Keratinocyte (primary cell): ENCODE data around the gene MRPL44. TPM values are rescaled to one million over a fixed set of nuclear protein-coding genes. Genes with fewer than 3 reads are reported as not detected.
A peak's percentile ranks its signal among the peaks of the same experiment; 100 is the strongest.

Source experiments
- DNase-seq: peaks from one replicate; pipeline ENCODE4 v3.0.0-alpha.2; 2011; ENCODE audit warnings: low read depth, missing footprints, low spot score
- FAIRE-seq: peaks from 2 replicates; lab custom pipeline; 2011; peaks lifted over from hg19 to GRCh38; lab: Jason Lieb, UNC
- H2AFZ ChIP-seq: 2 replicates; pipeline ENCODE4 v1.6.0; 2012; ENCODE audit warnings: low read length, control low read depth, inconsistent platforms; ENCODE audit not compliant: control insufficient read depth
- H3K27ac ChIP-seq: 2 replicates; pipeline ENCODE4 v1.5.1; 2011; ENCODE audit warnings: low read length; ENCODE audit not compliant: control insufficient read depth, insufficient read depth
- H3K27me3 ChIP-seq: 3 replicates; pipeline ENCODE4 v1.6.0; 2011; ENCODE audit warnings: low read length; ENCODE audit not compliant: control insufficient read depth, insufficient read depth; ENCODE audit errors: extremely low read depth
- H3K36me3 ChIP-seq, 2 experiments: 2 replicates in 1 of 2; 3 replicates in 1 of 2; pipeline ENCODE4 v1.5.1; 2011; ENCODE audit warnings: low read length in 2 of 2, mild to moderate bottlenecking in 1 of 2; ENCODE audit not compliant: control insufficient read depth in 2 of 2, insufficient read depth in 2 of 2; ENCODE audit errors: extremely low read depth in 1 of 2
- H3K4me1 ChIP-seq: 3 replicates; pipeline ENCODE4 v1.5.1; 2011; ENCODE audit warnings: low read length; ENCODE audit not compliant: control insufficient read depth, insufficient read depth; ENCODE audit errors: extremely low read depth
- H3K4me2 ChIP-seq: 3 replicates; pipeline ENCODE4 v1.6.0; 2011; ENCODE audit warnings: low read depth, low read length; ENCODE audit not compliant: control insufficient read depth, insufficient read depth; ENCODE audit errors: extremely low read depth
- H3K4me3 ChIP-seq, 3 experiments: fragments of 200-600 bp in 1 of 3; sonication (generic) in 1 of 3; 2 replicates in 2 of 3; 3 replicates in 1 of 3; pipeline ENCODE4 v1.5.1; 2011 to 2016; ENCODE audit warnings: low read length in 3 of 3, mild to moderate bottlenecking in 3 of 3, control low read depth in 2 of 3, inconsistent platforms in 1 of 3, low read depth in 1 of 3, mixed read lengths in 1 of 3, mixed run types in 1 of 3, moderate library complexity in 1 of 3; ENCODE audit not compliant: control insufficient read depth in 2 of 3, insufficient read depth in 2 of 3; ENCODE audit errors: extremely low read depth in 1 of 3
- H3K79me2 ChIP-seq: 2 replicates; pipeline ENCODE4 v1.6.0; 2012; ENCODE audit warnings: low read length; ENCODE audit not compliant: control insufficient read depth, insufficient read depth
- H3K9ac ChIP-seq: 3 replicates; pipeline ENCODE4 v1.6.0; 2011; ENCODE audit warnings: low read length; ENCODE audit not compliant: control insufficient read depth, insufficient read depth; ENCODE audit errors: extremely low read depth
- H3K9me1 ChIP-seq: 3 replicates; pipeline ENCODE4 v1.6.0; 2011; ENCODE audit warnings: low read length; ENCODE audit not compliant: control insufficient read depth, insufficient read depth; ENCODE audit errors: extremely low read depth
- H3K9me3 ChIP-seq: 2 replicates; pipeline ENCODE4 v1.5.1; 2012; ENCODE audit warnings: low read depth, low read length; ENCODE audit not compliant: control insufficient read depth
- H4K20me1 ChIP-seq: 3 replicates; pipeline ENCODE4 v1.6.0; 2011; ENCODE audit warnings: low read length; ENCODE audit not compliant: control insufficient read depth, insufficient read depth; ENCODE audit errors: extremely low read depth
- EZH2 ChIP-seq: IDR thresholded peaks from one replicate; pipeline ENCODE4 v1.6.1; 2012; ENCODE audit warnings: inconsistent platforms, mild to moderate bottlenecking, low read length, moderate library complexity
- dilution Hi-C: fragments of 300-500 bp; cut with MboI; formaldehyde crosslinking; loops from one replicate; pipeline ENCODE4 v1.7.0; 2020; ENCODE audit warnings: low sequenced_read_pairs; ENCODE audit not compliant: extremely low pct_ligation_motif_present
- polyA plus RNA-seq, 5 experiments: library from polyadenylated mRNA; depleted of rRNA in 3 of 5; stranded (reverse) in 3 of 5; stranded (forward) in 1 of 5; unstranded in 1 of 5; fragments of >200 nt; gene quantifications; 1 replicate in 1 of 5; 2 replicates in 3 of 5; 3 replicates in 1 of 5; pipeline versions ENCODE4 v1.2.1 to v1.2.3, GENCODE V29; 2011 to 2012; ENCODE audit warnings: missing spikeins in 2 of 5, low read depth in 1 of 5, low replicate concordance in 1 of 5
- TF ChIP-seq, protein P1 (sequence below), 3 experiments: IDR thresholded peaks in 1 of 3; conservative IDR thresholded peaks in 1 of 3; optimal IDR thresholded peaks in 1 of 3; 2 replicates in 2 of 3; 3 replicates in 1 of 3; pipeline versions ENCODE3 to v1.5.1; 2011; ENCODE audit warnings: low read length in 3 of 3, mild to moderate bottlenecking in 3 of 3, moderate library complexity in 2 of 3, control low read depth in 1 of 3, inconsistent platforms in 1 of 3; ENCODE audit not compliant: insufficient read depth in 2 of 3; ENCODE audit errors: extremely low read depth in 1 of 3

MRPL44 gene
- polyA plus RNA-seq, 1 donor (not counting 4 experiments of a cell fraction or from before 2014, with no cell fraction given) = 27.1 TPM

DNA sequence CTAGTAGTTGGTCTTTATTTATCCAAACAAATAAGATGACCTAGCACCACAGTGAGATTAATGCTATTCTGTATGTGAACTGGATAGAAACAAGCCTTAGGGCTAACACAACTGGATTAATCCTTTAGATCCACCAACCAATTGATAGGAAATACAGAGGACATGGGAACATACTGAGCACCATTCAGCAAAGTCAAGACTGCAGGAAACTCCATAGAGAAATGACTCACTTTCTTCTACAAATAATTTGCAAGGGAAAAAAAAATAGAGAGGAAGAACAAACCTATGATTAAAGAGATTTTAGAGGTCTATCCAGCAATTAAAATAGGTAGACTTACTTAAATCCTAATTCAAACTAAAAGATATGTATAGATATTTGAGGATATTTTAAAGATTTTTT lies 36.1 kb upstream of the MRPL44 start:
- no peak for TF ChIP-seq EZH2
- TF ChIP-seq, protein P1, sequence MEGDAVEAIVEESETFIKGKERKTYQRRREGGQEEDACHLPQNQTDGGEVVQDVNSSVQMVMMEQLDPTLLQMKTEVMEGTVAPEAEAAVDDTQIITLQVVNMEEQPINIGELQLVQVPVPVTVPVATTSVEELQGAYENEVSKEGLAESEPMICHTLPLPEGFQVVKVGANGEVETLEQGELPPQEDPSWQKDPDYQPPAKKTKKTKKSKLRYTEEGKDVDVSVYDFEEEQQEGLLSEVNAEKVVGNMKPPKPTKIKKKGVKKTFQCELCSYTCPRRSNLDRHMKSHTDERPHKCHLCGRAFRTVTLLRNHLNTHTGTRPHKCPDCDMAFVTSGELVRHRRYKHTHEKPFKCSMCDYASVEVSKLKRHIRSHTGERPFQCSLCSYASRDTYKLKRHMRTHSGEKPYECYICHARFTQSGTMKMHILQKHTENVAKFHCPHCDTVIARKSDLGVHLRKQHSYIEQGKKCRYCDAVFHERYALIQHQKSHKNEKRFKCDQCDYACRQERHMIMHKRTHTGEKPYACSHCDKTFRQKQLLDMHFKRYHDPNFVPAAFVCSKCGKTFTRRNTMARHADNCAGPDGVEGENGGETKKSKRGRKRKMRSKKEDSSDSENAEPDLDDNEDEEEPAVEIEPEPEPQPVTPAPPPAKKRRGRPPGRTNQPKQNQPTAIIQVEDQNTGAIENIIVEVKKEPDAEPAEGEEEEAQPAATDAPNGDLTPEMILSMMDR (optimal IDR thresholded peaks at IDR 0.05 in 1 of 3, IDR thresholded peaks at IDR 0.05 in 1 of 3, conservative IDR thresholded peaks at IDR 0.05 in 1 of 3; ENCODE audit: extremely low read depth in 1 of 3, insufficient read depth in 2 of 3, low read length in 3 of 3) = no peak
- H3K9me1 ChIP-seq = peaks cover 2% of the 10 kb centered on the region
- no peaks in the 10 kb centered on the region for H3K9me3 ChIP-seq
- no peak overlapping the region for H3K27ac ChIP-seq
- dilution Hi-C loops = no loop called here
- H3K27me3 ChIP-seq = no peaks in the 10 kb centered on the region
- FAIRE-seq (no peak), DNase-seq (no peak)
- peaks cover 3 to 4% of the 10 kb centered on the region in 2 experiments for H3K36me3 ChIP-seq
- no peak overlapping the region for H3K9ac ChIP-seq
- peaks cover 2% of the 10 kb centered on the region for H3K4me1 ChIP-seq
- H3K4me2 ChIP-seq = no peak overlapping the region
- H3K4me3 ChIP-seq = no peak overlapping the region
- peaks cover 52% of the 10 kb centered on the region for H3K79me2 ChIP-seq
- H2AFZ ChIP-seq = no peak overlapping the region
- H4K20me1 ChIP-seq = peaks cover 6% of the 10 kb centered on the region

DNA sequence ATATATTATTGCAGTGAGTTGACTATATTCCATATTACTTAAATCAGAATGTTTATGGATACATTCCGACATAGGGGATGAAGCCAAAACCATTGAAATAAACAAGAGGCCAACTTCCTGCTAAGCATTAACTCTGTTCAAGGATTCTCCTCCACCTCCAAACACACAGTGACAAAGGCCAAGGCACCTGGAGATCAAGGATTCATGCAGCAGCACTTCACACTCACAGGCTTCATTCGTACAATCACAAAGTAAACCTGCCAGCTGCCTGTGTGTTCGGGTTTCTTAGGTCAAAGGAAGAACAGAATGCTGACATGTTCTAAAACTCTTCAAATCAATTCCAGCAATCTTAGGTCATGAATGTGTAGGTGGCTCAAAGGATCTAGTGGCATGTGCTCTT lies 35.0 kb upstream of the MRPL44 start:
- DNase-seq = no peak
- dilution Hi-C loops = no loop called here
- Histone ChIP-seq H3K4me2 (no peak overlapping the region), H3K9me1 (peaks cover 2% of the 10 kb centered on the region), H3K36me3 (peaks cover 0 to 3% of the 10 kb centered on the region in 2 experiments), H3K9me3 (no peaks in the 10 kb centered on the region), H2AFZ (no peak overlapping the region), H3K27me3 (no peaks in the 10 kb centered on the region), H3K9ac (no peak overlapping the region), H4K20me1 (peaks cover 6% of the 10 kb centered on the region), H3K4me3 (no peak overlapping the region), H3K27ac (no peak overlapping the region), H3K4me1 (peaks cover 2% of the 10 kb centered on the region), H3K79me2 (peaks cover 55% of the 10 kb centered on the region)
- TF ChIP-seq, protein P1 (optimal IDR thresholded peaks at IDR 0.05 in 1 of 3, IDR thresholded peaks at IDR 0.05 in 1 of 3, conservative IDR thresholded peaks at IDR 0.05 in 1 of 3; ENCODE audit: extremely low read depth in 1 of 3, insufficient read depth in 2 of 3, low read length in 3 of 3) = no peak
- TF ChIP-seq EZH2 = no peak
- peak; percentile 13 for FAIRE-seq
